HG03280 (cell line): ENCODE measurements around the gene SUPT3H.
"Not testable (repeated sequence)": the region's sequence is repeated elsewhere in the genome, so short reads cannot be mapped to it uniquely, and the experiment has no call there.

Experiments
- ATAC-seq: cut with Tn5 transposase; IDR thresholded peaks from one replicate; pipeline ENCODE4 v1.9.1; 2021; ENCODE audit warnings: mild to moderate bottlenecking, moderate library complexity; ENCODE audit not compliant: unreplicated experiment

SUPT3H gene

GRCh38 chr6:44920952-44921491 is 456.7 kb downstream of the SUPT3H start:
- ATAC-seq, result no peak

GRCh38 chr6:44918671-44919296 is 458.9 kb downstream of the SUPT3H start:
- ATAC-seq, result no peak

GRCh38 chr6:44917430-44917829 is 460.3 kb downstream of the SUPT3H start:
- no peak for ATAC-seq

DNA sequence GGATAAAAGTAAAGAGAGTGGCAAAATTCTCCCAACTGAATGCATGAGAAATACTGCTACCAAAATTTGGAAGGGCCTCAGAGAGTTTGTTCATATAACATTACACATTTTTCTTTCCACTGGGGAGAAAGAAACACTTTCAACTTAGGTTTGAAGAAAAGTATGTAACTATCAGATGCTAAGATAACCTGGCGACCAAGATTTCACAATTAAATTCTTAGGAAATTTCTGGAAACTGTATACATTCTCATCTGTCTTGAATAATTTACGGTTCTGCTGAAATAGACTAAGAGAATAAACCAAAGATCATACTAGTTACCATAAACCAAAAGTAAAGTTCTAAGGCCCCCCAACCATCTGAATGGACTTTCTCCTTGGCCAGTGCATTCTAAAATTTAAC is 462.6 kb downstream of the SUPT3H start:
- ATAC-seq, result no peak

GRCh38 chr6:44914141-44914540 is 463.6 kb downstream of the SUPT3H start:
- ATAC-seq, result no peak

GRCh38 chr6:44906761-44907160 is 471.0 kb downstream of the SUPT3H start:
- no peak for ATAC-seq

DNA sequence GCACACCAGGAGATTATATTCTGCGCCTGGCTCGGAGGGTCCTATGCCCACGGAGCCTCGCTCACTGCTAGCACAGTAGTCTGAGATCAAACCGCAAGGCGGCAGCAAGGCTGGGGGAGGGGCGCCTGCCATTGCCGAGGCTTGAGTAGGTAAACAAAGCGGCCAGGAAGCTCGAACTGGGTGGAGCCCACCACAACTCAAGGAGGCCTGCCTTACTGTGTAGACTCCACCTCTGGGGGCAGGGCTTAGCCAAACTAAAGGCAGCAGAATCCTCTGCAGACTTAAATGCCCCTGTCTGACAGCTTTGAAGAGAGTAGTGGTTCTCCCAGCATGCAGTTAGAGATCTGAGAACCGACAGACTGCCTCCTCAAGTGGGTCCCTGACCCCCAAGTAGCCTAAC is 477.4 kb downstream of the SUPT3H start:
- not testable (repeated sequence) for ATAC-seq

DNA sequence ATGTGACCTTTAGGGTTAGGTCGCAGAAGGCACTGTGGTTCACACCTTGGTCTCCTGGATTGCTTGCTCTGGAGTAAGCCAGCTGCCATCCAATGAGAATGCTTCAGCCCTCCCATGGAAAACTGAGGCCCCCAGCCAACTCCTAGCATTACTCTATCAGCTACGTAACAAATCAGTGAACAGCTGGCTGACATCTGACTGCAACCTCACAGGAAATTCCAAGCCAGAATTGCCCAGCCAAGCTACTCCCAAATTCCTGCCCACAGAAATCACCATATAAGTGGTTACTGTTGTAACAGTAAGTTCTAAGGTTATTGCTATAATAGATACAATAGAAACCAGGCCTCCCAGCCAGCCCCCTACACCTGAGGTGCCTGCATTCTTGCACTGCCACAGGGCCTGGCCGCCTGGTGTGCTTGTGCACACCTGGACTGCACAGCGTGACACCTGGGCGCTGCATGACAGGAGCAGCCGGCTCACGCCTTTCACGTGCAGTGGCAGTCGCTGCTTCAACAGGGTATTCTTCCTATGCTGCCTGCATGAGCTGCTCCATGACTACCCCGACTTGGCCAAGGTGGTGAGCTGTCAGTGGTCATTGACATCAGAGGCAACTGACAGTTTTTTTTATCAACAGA is 479.3 kb downstream of the SUPT3H start:
- ATAC-seq, result no peak

DNA sequence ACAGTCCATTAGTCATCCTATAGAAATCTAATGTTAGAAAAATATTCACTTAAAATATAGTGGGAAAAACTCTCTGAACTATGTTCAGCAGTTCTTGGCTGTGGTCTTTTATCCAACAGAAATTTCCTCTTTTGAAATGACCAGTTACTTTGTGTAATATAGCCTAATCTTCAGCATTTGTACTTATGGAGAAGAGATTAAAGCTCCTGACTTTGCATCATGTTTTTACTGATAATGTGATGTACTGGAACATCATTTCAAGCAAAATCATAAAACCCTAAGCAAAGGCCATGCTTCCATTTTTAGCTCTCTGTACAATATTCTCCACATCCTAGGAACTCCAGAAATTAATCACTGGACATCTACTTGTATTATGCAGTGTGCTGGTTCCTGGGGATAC is 480.4 kb downstream of the SUPT3H start:
- ATAC-seq, result no peak

- no peak for ATAC-seq
These were observed 481.0 kb downstream of the SUPT3H start for GRCh38 chr6:44896701-44897100.

GRCh38 chr6:44892579-44892978 is 485.2 kb downstream of the SUPT3H start:
- no peak for ATAC-seq

DNA sequence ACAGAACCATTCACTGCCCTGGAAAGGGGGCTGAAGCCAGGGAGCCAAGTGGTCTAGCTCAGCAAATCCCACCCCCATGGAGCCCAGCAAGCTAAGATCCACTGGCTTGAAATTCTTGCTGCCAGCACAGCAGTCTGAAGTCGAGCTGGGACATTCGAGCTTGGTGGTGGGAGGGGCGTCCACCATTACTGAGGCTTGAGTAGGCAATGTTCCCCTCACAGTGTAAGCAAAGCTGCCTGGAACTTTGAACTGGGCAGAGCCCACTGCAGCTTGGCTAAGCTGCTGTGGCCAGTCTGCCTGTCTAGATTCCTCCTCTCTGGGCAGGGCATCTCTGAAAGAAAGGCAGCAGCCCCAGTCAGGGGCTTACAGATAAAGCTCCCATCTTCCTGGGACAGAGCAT is 498.7 kb downstream of the SUPT3H start:
- not testable (repeated sequence) for ATAC-seq

- ATAC-seq, result not testable (repeated sequence)
These were observed 501.1 kb downstream of the SUPT3H start for GRCh38 chr6:44876638-44877037.

DNA sequence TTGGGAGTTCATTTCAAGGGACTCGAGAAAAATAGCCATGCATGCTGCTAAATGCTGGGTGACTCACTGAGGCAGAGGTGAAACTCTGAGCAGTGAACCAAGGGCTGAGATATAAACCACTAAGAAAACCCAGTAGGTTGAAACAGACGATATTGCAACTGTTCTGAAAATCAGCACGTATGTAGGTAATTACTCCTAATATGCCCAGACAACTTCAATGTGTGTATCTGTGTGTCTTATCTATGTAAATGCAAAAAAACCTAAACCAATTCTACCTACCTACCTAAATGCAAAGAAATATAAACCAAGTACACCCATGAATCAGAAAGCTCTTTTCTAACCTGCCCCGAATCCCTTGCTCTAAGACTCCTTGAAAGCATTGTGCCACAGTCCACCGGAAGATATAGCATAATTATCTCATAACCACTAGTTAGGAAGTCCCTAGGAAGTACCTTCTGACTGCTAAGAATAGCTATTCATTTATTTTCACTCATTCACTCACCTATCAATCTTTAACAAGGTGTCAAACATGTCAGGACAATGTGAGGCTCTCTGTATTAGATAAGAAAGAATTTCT is 508.3 kb downstream of the SUPT3H start:
- peak; percentile 68 for ATAC-seq

DNA sequence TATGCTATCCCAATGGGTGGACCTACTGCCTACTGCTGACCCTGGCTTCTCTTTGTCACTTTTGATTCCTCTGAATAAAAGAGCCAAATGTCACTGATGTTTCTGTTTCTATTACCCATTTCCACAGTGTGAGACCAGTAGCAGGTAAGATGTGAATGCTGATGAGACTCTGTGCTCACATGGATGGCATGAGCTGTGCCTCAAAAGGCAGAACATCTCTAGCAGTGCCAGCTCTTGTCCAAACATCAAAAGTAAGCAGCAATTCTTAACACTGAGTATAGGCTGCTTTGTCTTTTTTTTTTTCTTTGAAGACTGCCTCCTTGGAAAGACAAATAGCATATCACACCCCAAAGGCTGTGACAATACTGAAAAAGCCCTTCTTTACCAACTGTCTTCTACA is 508.8 kb downstream of the SUPT3H start:
- ATAC-seq, result no peak

- ATAC-seq, result peak; percentile 44
These were observed 509.4 kb downstream of the SUPT3H start for GRCh38 chr6:44868335-44868668.

GRCh38 chr6:44867571-44868334 is 510.0 kb downstream of the SUPT3H start:
- ATAC-seq, result peak; percentile 62

GRCh38 chr6:44865184-44865583 is 512.5 kb downstream of the SUPT3H start:
- ATAC-seq, result not testable (repeated sequence)

- no peak for ATAC-seq
These were observed 517.8 kb downstream of the SUPT3H start for GRCh38 chr6:44859901-44860410.

DNA sequence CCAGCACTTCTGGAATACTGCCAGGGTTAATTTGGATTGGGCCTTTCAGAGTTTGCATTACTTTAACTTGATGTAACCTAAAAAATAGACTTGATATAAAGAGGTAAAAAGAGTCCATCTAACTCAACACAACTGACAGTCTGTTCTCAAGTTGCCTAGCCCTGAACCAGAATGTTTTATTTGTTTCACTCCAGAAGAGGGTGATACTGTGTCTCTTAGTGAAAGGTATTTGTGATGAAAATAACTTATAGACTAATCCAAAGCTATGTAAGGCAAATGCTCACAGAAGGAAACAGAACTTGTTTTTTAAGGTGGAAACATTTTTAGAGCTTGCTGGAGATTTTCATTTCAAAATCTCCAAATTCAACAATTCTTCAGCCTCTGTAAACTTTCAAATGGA is 518.7 kb downstream of the SUPT3H start:
- no peak for ATAC-seq

GRCh38 chr6:44856479-44856878 is 521.3 kb downstream of the SUPT3H start:
- no peak for ATAC-seq
